SK-N-SH (cell line): ENCODE measurements around the gene SMIM36.

Experiments
- EP300 ChIP-seq, 2 experiments: IDR thresholded peaks; 2 replicates each; pipeline versions ENCODE4 v1.4.0 to v1.6.1; 2012; ENCODE audit warnings: borderline replicate concordance in 1 of 2, low read depth in 1 of 2, low read length in 1 of 2
- FOXM1 ChIP-seq: IDR thresholded peaks from 2 replicates; pipeline ENCODE4 v1.4.0; 2012; ENCODE audit warnings: low read depth, mild to moderate bottlenecking
- GATA2 ChIP-seq: sonication (generic); formaldehyde crosslinking; IDR thresholded peaks from 2 replicates; pipeline ENCODE4 v1.5.0; 2020; ENCODE audit warnings: mild to moderate bottlenecking, missing genetic modification reagents
- JUND ChIP-seq: IDR thresholded peaks from 2 replicates; pipeline ENCODE4 v1.4.0; 2012
- MAX ChIP-seq: IDR thresholded peaks from 2 replicates; pipeline ENCODE4 v1.4.0; 2012; ENCODE audit warnings: low read depth
- POLR2AphosphoS5 ChIP-seq: IDR thresholded peaks from 2 replicates; pipeline ENCODE4 v1.6.1; 2012; ENCODE audit warnings: low read depth, low read length
- RFX5 ChIP-seq: IDR thresholded peaks from 2 replicates; pipeline ENCODE4 v1.6.1; 2012; ENCODE audit warnings: mild to moderate bottlenecking, improper control_type of control experiment, low read length
- USF2 ChIP-seq: fragments of 150-350 bp; IDR thresholded peaks from 2 replicates; pipeline ENCODE4 v1.6.1; 2017; ENCODE audit warnings: antibody characterized with exemption, low read length, low read depth, borderline replicate concordance
- TF ChIP-seq, protein P1 (sequence below): fragments of 150-350 bp; IDR thresholded peaks from 2 replicates; pipeline ENCODE4 v1.6.1; 2016; ENCODE audit warnings: mild to moderate bottlenecking, low read depth, low read length
- TF ChIP-seq, protein P2 (sequence below): fragments of 200-600 bp; sonication (generic); IDR thresholded peaks from 2 replicates; pipeline ENCODE4 v1.6.1; 2017; ENCODE audit warnings: antibody characterized with exemption, mild to moderate bottlenecking, moderate library complexity

DNA sequence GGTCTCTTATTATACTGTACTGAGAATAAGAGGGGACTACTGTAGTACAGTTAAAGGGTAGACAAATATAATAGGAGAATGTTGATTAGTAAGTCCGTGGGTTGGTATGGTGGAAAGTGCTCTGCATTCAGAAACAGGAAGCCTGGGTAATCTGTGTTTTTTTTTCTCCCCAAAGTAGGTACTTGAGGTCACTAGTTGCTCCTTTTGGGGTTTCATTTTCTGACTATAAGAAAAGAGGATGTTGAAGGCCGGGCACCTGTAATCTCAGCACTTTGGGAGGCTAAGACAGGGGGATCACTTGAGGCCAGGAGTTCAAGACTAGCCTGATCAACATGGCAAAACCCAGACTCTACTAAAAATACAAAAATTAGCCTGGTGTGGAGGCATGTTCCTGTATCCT is 47.7 kb downstream of the SMIM36 start:
- no peak for TF ChIP-seq POLR2AphosphoS5
- TF ChIP-seq RFX5 = no peak
- TF ChIP-seq EP300 (IDR thresholded peaks at IDR 0.05; ENCODE audit: borderline replicate concordance in 1 of 2, low read depth in 1 of 2, low read length in 1 of 2) = no peak
- TF ChIP-seq, protein P1, sequence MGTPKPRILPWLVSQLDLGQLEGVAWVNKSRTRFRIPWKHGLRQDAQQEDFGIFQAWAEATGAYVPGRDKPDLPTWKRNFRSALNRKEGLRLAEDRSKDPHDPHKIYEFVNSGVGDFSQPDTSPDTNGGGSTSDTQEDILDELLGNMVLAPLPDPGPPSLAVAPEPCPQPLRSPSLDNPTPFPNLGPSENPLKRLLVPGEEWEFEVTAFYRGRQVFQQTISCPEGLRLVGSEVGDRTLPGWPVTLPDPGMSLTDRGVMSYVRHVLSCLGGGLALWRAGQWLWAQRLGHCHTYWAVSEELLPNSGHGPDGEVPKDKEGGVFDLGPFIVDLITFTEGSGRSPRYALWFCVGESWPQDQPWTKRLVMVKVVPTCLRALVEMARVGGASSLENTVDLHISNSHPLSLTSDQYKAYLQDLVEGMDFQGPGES = no peak
- no peak for TF ChIP-seq JUND
- no peak for TF ChIP-seq USF2
- TF ChIP-seq MAX = no peak
- no peak for TF ChIP-seq FOXM1
- TF ChIP-seq, protein P2, sequence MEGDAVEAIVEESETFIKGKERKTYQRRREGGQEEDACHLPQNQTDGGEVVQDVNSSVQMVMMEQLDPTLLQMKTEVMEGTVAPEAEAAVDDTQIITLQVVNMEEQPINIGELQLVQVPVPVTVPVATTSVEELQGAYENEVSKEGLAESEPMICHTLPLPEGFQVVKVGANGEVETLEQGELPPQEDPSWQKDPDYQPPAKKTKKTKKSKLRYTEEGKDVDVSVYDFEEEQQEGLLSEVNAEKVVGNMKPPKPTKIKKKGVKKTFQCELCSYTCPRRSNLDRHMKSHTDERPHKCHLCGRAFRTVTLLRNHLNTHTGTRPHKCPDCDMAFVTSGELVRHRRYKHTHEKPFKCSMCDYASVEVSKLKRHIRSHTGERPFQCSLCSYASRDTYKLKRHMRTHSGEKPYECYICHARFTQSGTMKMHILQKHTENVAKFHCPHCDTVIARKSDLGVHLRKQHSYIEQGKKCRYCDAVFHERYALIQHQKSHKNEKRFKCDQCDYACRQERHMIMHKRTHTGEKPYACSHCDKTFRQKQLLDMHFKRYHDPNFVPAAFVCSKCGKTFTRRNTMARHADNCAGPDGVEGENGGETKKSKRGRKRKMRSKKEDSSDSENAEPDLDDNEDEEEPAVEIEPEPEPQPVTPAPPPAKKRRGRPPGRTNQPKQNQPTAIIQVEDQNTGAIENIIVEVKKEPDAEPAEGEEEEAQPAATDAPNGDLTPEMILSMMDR = no peak
- TF ChIP-seq GATA2 (CRISPR knock-in tag) = no peak
